GM13977 (cell line): ENCODE data around the gene AMIGO1.

Experiments
- DNase-seq: peaks from one replicate; pipeline ENCODE4 v3.0.0; 2012; ENCODE audit warnings: low spot score
- in situ Hi-C: fragments of 300-500 bp; cut with MboI; formaldehyde crosslinking; loops from one replicate; pipeline ENCODE4 v1.12.0; 2022; ENCODE audit warnings: low sequenced_read_pairs, low pct_unique_long_range_greater_than_20kb, mixed read lengths, inconsistent platforms; ENCODE audit not compliant: unreplicated experiment
- TF ChIP-seq, protein P1 (sequence below): IDR thresholded peaks from 2 replicates; pipeline ENCODE4 v1.5.1; 2012; ENCODE audit warnings: mild to moderate bottlenecking, control low read depth; ENCODE audit not compliant: insufficient read depth; ENCODE audit errors: extremely low read depth, missing control alignments

The AMIGO1 gene

DNA sequence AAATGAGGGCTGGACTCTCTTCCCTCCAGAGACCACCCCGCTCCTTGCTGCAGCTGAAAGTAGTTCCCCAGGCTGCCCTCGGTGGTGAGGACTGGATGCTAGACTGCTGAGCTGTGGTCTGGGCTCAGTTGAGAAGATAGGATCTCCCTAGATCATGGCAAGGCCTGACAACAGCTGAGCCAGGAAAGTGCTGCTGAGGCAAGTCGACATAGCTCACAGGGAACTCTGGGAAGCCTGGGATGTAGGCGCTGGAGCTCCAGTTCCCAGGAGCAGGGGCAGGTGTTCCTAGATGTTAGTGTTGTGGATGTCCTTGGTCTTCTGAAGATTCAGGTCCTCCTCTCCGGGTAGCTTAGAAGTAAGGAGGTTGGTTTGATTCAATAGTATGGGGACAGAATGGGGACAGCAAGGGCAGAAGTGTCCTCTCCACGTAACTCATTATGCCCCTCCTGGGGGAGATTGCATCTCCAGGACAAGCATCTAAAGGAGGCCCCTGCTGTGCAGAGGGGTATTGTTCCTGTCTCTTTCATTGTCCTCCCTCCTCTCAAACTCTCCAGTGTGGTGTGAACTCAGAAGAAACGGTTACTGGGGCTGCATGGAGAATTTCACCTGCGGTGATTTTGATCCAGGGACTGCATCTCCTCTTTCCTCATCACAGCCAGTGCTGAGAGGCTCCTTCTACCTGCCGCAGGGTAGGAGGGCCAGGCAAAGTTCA, 11.9 kb downstream of the AMIGO1 start:
- in situ Hi-C loops, result no loop called here
- TF ChIP-seq, protein P1, sequence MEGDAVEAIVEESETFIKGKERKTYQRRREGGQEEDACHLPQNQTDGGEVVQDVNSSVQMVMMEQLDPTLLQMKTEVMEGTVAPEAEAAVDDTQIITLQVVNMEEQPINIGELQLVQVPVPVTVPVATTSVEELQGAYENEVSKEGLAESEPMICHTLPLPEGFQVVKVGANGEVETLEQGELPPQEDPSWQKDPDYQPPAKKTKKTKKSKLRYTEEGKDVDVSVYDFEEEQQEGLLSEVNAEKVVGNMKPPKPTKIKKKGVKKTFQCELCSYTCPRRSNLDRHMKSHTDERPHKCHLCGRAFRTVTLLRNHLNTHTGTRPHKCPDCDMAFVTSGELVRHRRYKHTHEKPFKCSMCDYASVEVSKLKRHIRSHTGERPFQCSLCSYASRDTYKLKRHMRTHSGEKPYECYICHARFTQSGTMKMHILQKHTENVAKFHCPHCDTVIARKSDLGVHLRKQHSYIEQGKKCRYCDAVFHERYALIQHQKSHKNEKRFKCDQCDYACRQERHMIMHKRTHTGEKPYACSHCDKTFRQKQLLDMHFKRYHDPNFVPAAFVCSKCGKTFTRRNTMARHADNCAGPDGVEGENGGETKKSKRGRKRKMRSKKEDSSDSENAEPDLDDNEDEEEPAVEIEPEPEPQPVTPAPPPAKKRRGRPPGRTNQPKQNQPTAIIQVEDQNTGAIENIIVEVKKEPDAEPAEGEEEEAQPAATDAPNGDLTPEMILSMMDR, result no peak
- no peak for DNase-seq

DNA sequence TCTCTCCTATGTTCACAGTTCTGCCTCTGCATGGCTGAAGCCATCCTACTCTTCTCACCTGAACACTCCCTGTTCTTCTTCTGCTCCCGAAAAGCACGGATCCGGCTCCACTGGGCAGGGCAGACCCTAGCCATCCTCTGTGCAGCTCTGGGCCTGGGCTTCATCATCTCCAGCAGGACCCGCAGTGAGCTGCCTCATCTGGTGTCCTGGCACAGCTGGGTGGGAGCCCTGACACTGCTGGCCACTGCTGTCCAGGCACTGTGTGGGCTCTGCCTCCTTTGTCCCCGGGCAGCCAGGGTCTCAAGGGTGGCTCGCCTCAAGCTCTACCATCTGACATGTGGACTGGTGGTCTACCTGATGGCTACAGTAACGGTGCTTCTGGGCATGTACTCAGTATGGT, 13.8 kb downstream of the AMIGO1 start:
- DNase-seq, result no peak
- TF ChIP-seq, protein P1, result no peak
- in situ Hi-C loops, result no loop called here

DNA sequence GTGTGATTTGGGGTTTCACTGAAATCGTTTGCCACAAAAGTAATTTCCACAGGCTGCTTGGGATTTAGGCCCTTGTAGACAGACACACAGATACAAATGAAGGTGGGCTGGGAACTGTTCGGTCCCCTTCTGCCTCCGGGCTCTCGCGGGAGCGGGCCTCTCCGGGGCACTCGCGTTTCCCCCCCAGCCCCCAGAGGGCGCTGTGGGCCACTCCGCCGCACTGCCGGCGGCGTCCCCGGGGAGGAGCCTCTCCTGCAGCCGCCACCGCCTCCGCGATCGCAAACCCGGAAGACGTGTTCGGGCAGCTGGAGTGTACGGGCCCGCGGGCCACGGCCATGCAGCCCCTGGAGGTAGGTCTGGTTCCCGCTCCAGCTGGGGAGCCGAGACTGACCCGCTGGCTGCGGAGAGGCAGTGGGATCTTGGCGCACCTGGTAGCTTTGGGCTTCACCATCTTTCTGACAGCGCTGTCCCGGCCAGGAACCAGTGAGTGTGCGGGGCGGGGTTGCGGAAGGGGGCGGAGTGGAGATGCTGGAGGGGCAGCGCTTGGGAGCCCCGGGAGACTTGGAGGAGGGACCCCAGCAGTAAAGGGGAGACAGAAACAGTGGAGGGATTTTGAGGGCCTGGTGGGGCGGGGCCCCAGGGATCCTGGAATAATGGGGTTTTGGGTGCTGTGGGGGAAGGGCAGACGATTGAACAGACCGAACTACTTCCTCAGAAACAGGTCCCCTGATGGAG, 15.6 kb downstream of the AMIGO1 start, which contains the start of gene CYB561D1:
CYB561D1 (plus strand) TSS at position 290 of the 735 bp plus-strand sequence; CDS start at position 336, 46 bp downstream.
- TF ChIP-seq, protein P1, result peak; percentile 94
- DNase-seq, result peak; percentile 93
- in situ Hi-C loops, result loop anchor here (5.0 kb wide), 1 partner anchor 38 kb away; no protein-coding TSS in a partner anchor

DNA sequence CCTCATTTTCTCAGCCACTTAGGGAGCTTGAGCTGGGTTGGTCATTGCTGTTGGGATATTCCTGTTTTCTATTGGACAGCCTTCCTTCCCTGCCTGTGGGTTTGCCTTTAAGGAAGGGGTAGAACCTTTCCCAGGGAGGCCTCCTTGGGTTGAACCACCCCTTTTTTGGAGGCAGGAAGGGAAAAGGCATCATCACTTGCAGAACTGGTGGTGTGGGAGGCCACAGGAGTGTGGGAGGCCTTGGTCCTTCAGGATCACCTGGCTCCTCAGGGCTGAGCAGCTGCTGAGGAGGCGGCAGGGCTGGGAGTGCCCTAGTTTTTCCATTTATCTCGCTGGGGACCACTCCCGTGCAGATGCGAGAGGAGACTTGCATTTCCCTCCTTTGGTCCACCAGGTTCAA, 16.3 kb downstream of the AMIGO1 start:
- no peak for DNase-seq
- in situ Hi-C loops, result loop anchor here (5.0 kb wide), 1 partner anchor 39 kb away; no protein-coding TSS in a partner anchor
- TF ChIP-seq, protein P1, result no peak

DNA sequence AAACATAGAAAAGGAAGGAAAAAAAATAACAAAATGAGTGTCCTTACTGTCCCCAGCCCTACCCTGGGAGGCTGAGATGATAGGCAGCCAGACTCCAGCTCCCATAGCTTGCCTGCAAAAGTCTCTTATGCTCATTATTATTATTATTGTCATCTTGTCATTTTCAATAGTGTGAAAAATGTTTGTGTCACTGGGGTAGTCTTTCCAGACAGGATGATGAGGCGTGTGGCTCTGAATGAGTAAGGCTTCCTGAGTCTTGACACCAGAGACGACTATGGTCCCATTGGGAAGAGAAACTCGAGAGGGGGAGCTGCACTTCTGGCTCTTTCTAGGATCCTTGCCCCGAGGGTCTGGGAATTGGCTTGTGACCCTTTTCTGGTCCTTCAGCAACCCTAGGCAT, 16.7 kb downstream of the AMIGO1 start:
- in situ Hi-C loops, result loop anchor here (5.0 kb wide), 1 partner anchor 40 kb away; no protein-coding TSS in a partner anchor

DNA sequence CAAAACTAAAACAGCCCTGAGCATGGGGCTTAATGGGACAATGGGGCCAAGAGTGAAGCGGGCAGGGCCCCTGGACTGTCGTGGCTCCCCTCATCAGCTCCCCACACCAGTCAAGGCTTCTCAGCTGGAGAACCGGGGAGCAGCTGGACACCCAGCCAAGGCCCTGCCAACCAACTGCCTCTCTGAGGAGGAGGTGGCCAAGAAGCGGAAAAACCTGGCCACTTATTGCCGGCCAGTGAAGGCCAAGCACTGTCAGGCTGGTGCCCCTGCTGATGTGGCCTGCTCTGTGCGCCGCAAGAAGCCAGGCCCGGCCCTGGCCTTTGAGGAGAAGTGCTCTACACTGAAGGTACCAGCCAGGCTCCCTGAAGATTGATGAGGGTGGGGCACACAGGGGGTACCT, 18.2 kb downstream of the AMIGO1 start:
- no peak for DNase-seq
- TF ChIP-seq, protein P1, result no peak
- in situ Hi-C loops, result loop anchor here (5.0 kb wide), 1 partner anchor 41 kb away; no protein-coding TSS in a partner anchor

More for the DNA sequence above, 16.7 kb downstream of the AMIGO1 start:
- TF ChIP-seq, protein P1, result no peak
- no peak for DNase-seq
